ENCODE data around the gene KIRREL3.

Gene KIRREL3

DNA sequence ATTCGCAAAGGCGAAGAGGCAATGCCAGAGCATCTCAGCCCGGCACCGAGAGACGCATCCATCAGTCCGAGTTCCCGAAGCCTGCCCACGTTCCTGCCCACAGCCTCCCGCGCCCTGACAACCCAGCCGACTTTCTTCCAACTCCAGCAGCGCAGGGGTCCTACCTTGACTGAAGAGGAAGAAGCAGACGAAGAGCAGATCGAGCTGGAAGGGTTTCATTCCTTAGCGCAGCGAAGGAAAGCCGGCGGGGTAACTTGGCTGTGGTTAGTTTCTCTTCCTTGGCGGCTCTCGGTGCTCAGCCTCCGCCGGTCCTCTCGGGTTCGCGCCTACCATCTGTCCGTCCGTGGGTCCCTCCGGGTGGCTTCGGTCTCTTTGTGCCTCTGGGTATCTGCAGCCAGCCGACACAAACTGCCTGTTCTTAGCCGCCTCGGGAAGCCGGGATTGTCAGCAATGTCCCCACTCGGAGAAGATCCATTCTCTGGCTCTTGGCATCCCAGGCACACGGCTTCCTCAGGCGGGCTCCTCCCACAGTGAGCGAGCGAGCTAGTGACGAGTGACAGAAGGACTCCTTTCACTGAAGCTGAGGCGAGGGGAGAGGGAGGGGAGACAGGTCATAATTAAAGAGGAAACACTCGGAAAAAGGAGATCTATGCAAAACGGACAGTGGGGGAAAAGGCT lies at the start of gene KIRREL3:
Gene KIRREL3, minus strand, starts transcription at position 480 of the 678 bp plus-strand sequence.
- DNase-seq (ENCODE audit: low read depth) = no peak

DNA sequence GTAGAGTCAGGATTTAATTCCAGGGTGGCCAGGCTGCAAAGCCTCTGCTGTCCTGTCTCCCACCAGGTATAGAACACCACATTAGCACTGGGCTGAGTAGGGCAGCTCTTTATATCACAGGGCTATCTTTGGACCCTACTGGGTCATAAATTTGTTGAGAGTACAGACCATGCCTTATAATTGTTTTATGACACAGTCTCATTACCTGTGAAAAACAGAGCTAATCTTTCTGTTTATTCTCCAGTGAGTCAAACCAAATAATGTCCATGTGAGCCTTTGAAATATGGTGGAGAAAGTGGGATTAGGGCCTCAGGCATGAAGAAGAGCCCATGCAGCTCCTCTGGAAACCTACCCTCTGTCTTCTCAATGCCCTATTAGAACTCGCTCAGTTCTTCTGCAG lies 49.6 kb upstream of the KIRREL3 start:
- no peak for DNase-seq (ENCODE audit: low read depth)

DNA sequence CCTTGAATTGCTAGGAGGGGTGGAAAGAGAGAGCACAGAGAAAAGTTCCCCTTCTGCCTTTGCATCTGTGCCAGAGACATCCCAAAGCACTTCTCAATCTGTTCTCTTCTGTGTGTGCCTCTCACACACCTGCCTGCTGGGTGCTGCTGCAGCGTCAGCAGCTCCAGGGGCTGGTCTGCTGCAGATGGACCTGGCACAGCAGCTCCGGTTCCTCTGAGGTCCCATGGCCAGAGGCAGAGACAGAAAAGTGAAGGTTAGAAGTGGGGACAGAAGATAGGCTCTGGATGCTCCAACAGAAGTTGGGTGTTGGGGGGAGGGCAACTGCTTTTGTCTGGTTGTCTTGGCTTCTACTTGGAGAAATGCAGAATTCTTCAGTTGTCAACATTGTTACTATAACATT lies 48.9 kb upstream of the KIRREL3 start:
- no peak for DNase-seq (ENCODE audit: low read depth)

DNA sequence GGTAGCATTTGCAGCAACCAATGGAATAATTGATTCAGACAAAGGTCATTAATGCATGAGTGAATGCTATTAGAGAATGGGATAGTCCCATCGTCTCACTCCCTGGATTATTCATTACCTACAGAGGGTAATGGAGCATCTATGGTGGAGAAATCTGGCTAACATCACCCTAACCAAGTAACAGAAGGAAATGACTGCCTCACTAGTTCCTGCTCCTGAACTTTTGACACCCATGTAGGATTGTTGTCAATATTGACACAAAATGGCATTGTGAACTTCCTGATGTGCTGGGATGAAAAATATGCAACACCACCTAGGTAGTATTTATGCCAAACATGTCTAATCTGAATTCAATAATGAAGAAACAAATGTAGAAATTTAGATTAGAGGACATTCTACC lies 44.0 kb upstream of the KIRREL3 start:
- no peak for DNase-seq (ENCODE audit: low read depth)

DNA sequence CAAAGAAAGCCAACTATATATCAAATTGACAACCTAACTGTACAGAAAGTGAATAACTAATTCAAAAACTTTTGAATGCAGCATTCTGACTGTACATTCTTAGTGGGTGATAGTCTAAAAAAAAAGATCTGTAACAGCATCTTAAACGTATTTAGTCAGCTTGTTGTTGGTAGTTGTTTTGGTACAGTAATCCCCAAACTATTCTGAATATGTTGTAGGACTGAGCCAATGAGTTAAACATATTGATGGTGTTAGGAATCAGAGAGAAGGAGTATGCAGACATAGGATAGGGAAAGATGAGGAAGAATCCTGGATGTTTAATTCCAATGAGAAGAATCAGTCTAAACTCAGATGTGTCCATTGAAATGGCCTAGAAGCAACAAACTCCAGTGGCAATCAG lies 41.9 kb upstream of the KIRREL3 start:
- no peak for DNase-seq (ENCODE audit: low read depth)

DNA sequence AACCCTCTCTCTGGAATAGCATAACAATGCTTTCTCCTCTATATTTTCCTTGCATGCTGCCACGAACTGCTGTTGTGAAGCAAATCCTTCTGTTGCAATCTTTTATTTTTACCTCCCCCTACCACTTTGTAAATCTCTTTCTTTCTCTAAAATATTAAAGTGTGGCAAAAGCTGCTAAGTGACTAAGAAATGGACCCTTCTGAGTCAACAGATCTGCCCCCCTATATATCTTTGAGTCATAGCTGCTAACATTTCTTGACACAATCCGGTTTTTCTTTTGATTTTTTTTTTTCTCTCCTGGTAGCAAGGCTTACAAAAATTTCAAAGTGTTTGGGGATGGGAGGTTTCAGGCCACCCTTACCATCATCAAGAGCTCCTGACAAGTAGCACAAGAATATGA lies 39.0 kb upstream of the KIRREL3 start:
- no peak for DNase-seq (ENCODE audit: low read depth)

DNA sequence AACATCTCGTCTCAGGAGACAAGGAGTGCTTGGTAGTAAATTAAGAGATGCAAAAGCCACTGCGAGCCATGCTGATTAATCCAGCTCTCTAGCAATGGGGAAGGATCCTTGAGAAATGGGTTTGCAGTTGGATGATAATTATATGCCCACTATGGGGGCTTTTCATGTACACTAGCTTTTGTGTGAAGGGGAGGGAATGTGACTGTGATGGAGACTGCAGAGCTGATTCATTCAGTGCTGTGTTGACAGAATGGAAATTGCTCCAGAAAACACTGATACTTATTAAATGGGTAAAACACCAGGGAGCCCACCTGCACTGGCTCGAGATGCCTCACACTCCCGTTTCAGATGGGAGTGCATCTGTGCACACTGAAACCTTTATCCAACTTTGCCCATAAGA lies 37.0 kb upstream of the KIRREL3 start:
- no peak for DNase-seq (ENCODE audit: low read depth)

DNA sequence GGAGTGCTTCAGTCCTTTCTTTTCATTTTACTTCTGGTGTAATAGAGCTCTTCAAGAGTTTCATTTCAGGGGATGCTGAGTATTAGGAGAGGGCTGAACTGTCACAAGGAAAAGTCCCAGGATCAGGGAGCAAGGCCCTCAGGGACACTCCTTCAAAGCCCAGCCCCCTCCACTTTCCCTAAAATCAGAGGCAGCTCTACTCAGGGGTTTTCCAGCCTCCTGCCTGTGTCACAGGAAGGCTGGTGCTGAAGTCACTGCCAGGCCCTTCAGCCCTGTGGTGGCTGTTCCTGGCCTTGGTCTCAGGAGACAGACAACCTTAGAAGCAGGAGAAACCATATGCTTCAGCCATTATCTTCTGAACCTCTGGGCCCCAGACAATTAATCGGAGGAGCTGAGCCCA lies 36.4 kb upstream of the KIRREL3 start:
- DNase-seq (ENCODE audit: low read depth) = no peak

DNA sequence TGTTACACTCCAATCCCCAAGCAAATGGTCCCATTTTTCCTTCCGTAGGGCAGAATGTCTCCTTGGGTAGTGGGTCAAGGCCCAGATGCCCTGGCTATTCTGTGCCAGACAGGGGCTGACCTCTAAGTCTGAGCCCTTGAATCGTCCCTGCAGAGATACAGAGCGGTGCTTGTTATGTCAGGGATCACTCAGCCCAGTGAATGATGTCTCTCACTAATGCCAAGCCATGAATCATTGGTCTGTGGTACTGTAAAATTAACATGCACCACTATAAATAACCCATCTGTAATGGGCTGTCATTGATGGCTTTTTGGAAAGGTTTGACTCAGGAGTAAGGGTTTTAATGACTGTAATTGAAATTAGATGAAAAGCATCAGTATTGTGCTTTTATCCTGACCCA lies 35.3 kb upstream of the KIRREL3 start:
- DNase-seq (ENCODE audit: low read depth) = no peak

DNA sequence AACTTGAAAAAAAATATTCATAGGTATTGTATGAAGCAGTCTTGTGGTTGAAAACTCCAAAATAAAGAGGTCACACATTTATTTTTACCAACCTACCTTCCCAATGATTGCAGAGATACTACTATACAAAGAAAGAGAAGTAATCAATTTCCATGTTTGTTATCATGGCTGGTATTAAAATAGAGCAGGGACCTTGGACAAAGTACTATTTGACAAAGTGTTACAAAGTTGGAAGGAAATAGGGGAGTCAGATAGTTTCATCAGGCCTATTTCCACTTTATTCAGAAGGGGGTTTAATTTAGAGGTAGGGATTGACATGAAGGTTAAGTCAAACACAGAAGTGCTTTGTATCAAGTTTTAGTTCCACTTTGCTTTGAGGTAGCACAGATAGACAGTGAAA lies 34.4 kb upstream of the KIRREL3 start:
- no peak for DNase-seq (ENCODE audit: low read depth)

DNA sequence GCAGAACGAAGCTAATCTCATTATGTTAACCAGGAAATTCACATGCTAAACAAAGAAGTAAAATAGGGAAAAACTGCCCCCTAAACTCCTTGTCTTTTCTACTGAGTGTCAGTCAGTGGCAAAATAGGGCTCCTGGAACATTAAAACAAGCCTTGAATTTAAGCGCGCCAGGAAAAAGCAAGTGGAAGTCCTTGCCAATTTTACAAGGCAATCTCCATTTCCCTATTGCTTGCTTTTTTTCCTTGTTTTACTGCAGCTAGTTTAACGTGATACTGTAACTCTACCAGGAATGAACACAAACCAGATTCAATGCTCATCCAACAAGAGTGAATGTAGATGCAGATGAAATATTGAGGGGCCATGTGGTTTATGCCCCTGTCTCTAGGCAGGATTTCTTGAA lies 28.1 kb upstream of the KIRREL3 start:
- no peak for DNase-seq (ENCODE audit: low read depth)

DNA sequence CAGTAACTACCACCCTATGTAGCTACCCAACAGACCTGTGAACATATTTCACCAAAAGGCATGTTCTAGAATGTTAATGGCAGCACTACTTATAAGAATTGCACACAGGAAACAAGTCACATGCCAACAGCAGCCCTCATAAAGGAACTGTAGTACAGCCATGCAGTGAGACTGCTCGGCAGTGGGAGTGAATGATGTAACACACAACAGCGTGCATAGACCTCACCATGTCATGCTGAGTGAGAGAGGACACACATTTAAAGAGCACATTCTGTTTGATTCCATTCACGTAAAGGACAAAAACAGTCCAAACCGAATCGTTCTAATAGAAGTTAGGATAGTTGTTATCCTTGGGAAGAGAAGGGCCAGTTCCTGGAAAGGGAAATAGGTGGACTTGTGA lies 27.2 kb upstream of the KIRREL3 start:
- DNase-seq (ENCODE audit: low read depth) = no peak

DNA sequence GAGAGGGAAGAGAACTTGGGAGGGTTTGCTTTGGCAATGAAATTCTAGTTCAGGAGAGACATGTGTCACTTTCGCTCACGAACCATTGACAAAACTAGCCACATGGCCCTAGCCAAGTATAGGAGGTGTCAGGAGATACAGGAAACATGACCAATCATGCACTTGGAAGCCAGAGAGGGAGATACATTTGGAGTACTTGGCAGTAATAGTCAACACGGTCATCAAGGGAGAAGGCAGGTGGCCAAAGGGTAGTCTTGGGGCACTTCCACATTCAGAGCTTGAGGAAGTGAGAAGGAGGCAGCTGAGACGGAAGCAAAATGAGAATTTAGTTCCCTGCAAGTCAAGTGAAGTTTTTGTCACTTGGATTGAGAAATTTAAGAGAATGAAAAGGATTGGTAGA lies 26.4 kb upstream of the KIRREL3 start:
- DNase-seq (ENCODE audit: low read depth) = no peak

DNA sequence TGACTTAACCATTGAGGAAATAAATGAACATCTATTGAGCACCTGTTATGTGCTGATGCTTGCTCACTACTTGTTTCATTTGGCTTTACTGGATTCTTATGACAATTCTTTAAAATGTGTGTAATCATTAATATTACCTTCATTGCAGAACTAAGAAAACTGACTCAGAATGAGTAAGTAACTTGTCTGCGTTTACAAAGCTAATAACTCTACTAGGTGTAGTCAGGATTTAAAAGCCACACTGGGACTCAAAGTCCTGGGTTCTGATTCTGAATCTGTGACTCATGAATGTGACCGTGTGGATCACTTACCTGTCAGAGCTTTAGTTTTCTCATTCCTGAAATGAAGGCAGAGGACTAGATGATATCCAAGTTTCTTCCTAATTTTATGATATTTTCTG lies 23.4 kb upstream of the KIRREL3 start:
- no peak for DNase-seq (ENCODE audit: low read depth)

DNA sequence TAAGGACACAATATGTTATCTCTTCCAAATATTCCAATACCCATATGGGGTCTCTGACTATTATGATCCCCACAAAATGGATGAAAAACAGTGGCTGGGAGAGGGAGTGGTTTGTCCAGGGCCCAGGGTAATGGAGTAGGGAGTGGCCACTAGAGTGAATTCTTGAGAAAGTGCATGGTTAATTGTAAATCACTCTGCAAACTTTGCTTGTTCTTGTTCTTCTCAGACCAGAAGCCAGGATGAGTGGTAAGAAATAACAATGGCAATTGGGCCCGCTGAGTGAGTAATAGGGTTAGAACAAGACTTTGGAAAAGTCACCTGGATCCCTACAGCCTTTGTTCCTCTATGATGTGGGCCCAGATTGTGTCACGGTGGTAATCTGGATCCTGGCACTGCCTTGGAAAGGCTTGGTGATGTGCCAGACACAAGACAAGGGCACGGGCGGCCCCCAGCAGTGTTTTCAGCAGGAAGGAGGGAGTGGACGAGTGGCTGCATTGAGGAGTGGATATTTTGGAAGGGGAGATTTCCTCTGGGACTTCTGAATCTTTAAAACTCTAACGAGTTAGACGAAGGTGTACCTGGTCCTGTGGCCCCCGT lies 18.2 kb upstream of the KIRREL3 start:
- no peak for DNase-seq (ENCODE audit: low read depth)

DNA sequence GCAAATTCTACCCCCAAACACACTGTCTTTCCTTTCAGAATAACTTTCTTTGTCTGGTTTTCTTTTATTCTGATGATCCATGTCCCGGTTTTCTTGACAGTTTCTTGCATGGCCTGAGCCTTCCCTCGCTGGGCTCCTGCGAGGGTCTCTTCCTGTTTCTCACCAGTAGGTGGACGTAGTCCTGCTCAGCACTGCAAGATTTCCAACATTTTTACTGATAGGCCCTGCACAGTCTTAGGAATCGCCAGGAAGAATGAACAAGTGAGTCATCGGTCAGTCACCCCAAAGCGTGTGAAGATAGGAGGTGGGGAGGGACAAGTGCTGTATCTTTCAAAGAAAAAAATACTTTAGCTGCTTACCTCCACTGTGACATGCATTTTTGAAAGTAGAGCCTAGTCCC lies 16.9 kb upstream of the KIRREL3 start:
- no peak for DNase-seq (ENCODE audit: low read depth)

DNA sequence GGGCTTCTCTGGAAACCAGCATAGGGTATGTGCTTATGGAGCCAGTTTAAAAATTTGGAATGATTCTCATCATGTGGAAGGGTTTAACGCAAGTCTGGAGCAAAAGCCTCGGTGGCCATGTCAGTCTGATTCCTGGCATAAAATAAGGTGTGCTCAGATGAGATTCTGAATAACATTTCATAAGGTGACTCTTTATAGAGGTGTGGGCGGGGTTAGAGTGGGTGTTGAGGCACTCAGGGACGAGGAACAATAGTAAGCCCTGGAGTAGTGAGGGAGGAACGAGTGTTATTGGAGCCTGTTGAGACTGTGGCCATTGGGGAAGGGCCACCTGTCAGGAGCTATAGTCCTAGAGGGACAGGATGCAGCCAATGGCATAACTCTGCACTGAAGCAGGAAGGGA lies 13.0 kb upstream of the KIRREL3 start:
- no peak for DNase-seq (ENCODE audit: low read depth)

DNA sequence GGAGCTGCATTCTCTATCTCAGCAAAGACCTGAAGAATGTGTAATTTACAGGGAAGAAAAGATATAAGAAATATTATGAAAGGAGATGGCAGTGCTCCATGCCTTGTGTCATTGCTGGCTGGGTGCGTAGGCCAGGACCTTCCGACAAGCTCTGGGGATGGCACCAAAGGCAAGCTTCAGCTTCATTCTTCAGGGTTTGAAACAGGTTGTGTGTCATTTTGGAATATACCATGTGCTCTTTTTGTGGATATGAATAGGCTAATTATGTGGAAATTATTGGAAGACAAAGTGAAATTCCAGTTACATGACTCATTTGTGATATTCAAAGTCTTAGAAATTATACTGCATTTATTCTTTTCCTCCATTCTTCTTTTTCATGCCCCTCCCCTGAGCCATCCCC lies 5.7 kb upstream of the KIRREL3 start:
- no peak for DNase-seq (ENCODE audit: low read depth)

DNA sequence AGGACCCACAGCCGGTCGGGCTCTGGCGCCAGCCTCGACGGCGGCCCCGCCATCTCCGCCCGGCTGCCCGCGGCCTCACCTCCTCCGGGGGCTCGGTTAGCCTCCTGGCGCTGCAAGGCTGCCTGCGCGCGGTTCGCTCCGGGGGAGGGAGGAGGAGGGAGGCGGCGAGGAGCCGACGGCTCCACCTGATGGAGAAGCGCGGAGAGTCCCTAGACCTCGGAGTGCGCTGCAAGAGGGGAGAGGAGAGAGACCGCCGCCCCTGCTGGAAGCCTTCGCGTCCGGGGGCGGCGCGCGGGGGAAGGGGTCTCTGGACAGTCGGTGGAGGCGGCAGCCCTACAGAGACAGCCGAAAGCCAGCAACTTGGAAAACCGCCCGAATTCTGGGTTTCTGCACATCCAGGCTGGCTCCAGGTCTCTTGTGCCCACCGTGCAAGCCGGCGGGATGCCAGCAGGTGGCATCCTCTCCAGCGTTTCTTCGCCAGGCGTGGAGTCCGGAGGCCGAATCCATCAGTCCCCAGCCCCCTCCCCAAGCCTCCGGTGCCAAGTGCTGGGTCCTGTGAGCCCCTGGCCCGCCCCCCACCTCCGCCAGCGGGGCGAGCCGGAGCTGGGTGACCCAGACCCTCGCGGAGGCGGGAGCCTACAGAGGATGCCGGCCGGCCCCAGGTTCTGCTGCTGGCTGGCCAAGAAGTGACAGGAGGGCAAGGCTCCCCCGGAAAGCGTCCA lies 2.9 kb upstream of the KIRREL3 start:
- no peak for DNase-seq (ENCODE audit: low read depth)

DNA sequence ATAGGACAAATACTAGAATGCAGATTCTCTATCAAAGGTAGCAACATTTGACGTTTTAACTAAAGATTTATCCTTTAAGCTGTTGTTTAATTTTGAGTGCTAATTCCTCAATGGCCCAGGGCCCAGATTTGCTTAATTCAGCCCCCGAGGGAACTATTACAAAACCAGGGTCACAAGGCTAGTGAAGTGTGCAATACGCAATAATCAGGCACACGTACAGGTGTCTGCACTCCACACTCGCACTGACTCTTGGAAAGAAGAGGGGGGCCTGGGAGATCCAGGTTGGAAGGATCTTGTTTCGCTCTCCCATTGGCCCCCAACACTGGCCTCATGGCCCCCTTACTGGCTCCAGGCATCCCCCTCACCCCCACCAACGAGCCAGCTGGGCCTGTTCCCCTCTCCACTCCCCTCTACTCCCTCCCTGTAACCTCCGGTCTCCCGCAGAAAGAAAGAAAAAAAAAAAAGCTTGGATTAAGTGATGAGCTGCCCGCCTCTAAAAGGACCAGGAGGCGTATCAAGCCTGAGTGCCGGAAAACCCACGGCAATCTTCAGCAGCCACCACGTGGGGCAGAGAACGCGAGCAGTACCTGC lies 2.2 kb upstream of the KIRREL3 start:
- no peak for DNase-seq (ENCODE audit: low read depth)

DNA sequence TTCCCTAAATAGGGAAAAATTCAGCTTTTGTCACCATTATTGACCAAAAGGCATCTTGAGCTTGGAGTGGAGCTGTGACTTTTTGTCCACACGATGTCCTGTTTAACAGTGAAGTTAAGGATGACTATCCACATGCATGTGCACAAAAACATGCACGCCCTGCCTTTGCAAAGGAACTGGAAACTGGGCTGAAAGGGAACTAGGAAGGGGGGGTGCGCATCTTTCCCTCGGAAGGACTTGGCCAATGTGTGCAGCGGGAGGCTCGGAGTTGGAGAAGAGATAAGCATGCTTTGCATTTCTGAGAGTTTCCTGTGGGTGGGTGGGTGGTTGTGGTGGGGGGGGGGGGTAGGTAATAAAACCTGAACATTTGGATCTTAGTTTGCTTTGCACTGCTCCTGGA lies 411 bp upstream of the KIRREL3 start:
- DNase-seq (ENCODE audit: low read depth) = no peak

DNA sequence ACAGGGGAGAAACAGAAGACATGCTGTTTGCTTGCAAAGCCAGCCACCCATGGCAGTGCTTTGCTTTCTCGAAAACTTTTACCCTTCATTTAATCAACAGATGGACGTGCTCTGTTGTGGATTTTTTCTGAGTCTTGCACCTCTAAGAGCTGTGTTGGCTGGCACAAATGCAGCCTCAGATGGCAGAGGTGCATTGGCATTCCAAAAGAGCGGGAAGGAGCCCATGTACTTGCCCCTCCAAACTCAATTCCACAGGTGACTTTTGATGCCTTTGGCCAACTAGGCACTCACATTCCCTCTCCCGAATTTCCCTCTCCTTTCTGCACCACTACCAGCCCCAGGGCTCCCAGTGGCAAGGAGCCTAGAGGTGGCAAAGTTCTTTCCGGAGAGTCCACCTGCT lies 1.2 kb downstream of the KIRREL3 start:
- no peak for DNase-seq (ENCODE audit: low read depth)

DNA sequence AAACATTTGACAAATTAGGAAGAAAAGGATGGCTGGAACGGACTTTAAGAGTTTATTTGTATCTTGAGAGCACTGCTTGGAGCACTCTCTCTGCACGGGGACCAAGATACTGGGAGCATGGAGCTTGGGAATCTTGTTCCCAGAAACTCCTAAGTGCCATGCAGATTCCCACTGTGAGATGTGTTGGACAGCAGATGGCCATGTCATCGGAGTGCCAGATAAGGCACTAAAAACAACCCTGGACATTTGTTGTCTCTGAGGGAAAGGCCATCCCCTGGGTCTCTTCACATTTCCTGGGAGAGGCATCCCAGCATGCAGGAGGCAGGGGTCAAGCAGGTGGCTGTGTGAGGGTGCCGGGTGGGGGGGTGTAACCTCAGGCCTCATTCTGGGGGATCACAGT lies 2.9 kb downstream of the KIRREL3 start:
- DNase-seq (ENCODE audit: low read depth) = no peak

All from HS-27A (cell line).